NCI-H748 (cell line): ENCODE results near the gene CABCOCO1.

Experiments
- DNase-seq: peaks from one replicate; lab custom pipeline; 2025; ENCODE audit not compliant: unreplicated experiment; lab: John Stamatoyannopoulos, UW

Gene CABCOCO1

DNA sequence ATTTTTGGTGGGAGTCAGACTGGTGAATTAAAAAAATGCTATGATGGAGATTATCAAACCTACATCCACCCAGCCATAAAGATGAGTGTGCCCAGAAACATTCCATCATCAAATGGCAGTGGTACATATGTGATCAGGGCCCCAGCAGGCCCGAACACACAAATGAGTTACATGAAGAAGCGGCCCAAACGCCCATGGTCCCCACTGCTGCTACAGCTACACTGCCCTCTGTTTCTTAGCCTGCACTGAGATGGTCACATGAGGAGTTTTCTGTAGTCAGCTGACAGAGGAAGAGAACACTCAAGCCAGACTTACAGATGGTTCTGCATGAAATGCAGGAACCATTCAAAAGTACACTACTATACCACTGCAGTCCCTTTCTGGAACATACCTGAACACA lies 142.4 kb downstream of the CABCOCO1 start:
- DNase-seq: no peak

DNA sequence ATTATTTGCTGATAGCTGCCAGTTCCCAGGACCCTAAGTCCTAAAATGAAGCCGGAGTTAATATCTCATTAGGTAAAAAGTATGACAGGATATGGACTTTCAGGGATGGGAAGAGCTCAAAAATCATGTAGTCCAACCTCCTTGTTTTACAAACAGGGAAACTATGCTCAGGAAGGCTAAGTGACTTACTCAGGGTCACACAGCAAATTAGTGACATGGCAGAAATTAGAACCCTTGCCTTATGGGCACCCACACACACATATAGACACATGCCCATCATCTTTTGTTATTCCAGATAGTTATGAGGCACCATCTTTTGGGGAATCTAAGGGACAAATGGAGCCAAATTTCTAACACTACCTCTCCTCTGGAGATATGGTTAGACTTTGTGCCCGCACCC lies 147.5 kb downstream of the CABCOCO1 start:
- DNase-seq: no peak

DNA sequence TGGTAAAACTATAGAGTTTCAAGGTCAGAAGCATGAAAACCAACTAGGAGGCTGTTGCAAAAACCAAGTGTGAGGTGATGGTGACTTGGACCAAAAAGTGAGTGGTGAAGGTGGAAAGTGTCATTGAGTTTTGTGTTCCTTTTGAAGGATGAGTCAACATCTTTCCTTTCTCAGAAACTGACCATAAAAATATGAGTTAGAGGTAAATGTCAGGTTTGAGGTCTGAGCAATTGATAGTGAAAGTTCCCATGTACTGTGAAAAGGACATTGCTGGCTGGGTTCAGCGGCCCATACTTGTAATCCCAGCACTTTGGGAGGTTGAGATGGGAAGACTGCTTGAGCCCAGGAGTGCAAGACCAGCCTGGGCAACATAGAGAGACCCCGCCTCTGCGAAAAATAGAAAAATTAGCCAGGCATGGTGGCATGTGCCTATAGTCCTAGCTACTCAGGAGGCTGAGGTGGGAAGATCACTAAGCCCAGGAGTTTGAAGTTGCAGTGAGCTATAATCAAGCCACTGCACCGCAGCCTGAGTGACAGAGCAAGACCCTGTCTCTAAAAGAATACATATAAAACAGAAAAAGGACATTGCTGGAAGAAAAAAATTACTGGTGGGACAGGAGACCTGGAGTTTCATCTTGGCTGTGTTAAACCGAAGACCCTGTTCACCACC lies 149.5 kb downstream of the CABCOCO1 start:
- DNase-seq: no peak

GRCh38 chr10:61812920-61813319 lies 150.2 kb downstream of the CABCOCO1 start:
- DNase-seq: no peak

GRCh38 chr10:61814160-61814559 lies 151.4 kb downstream of the CABCOCO1 start:
- no peak for DNase-seq

DNA sequence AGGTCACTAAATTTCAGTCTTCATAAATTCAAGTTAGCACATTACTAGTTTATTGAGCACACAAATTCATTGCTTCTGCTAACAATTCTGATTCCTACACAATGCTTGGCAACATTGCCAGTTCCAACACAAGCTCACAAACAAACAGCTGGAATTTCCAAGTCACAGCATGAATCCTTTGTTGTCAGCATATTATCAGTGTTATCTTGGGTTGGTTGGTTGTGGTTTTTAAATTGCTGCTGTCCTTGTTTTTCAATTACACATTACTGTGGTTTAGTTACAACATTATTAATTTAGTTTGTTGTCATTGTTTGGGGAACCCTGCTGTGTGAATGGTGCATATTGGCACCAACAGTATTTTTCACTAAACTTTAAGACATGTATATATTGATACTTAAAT lies 152.8 kb downstream of the CABCOCO1 start:
- DNase-seq: peak; percentile 18
